SK-MEL-5 (cell line): ENCODE measurements around the gene KMT2B. TPM values are rescaled to one million over a fixed set of nuclear protein-coding genes. Genes with fewer than 3 reads are reported as not detected.
"Not testable (repeated sequence)": the region's sequence is repeated elsewhere in the genome, so short reads cannot be mapped to it uniquely, and the experiment has no call there.

Source experiments
- DNase-seq: peaks from one replicate; pipeline ENCODE4 v3.0.0-alpha.2; 2016; ENCODE audit warnings: low read depth, low spot score
- in situ Hi-C: cut with HindIII; loops from 2 replicates; pipeline ENCODE4 v1.10.0; 2016; ENCODE audit warnings: low sequenced_read_pairs, high pct_unique_total_duplicates, low pct_unique_long_range_greater_than_20kb
- total RNA-seq: library from RNA; depleted of rRNA; stranded (reverse); fragments of >200 nt; shearing (Covaris generic); gene quantifications from 2 replicates; pipeline ENCODE4 v1.2.3, GENCODE V29; 2014

Gene KMT2B
- total RNA-seq, 1 experiment from 2014 or later: 3.7 TPM

- in situ Hi-C loops: no loop called here
- DNase-seq: no peak
Measured at GRCh38 chr19:35760711-35761349, 43.0 kb downstream of the KMT2B start.

GRCh38 chr19:35764432-35765315, 46.9 kb downstream of the KMT2B start:
- DNase-seq: no peak
- in situ Hi-C loops: no loop called here

GRCh38 chr19:35766571-35767104, 48.8 kb downstream of the KMT2B start:
- DNase-seq: no peak
- in situ Hi-C loops: no loop called here

- in situ Hi-C loops: no loop called here
- no peak for DNase-seq
Measured at GRCh38 chr19:35767288-35768081, 49.7 kb downstream of the KMT2B start.

- DNase-seq: no peak
- in situ Hi-C loops: no loop called here
Measured at GRCh38 chr19:35768082-35768421, 50.2 kb downstream of the KMT2B start.

- DNase-seq, in situ Hi-C loops: not testable (repeated sequence)
Measured at GRCh38 chr19:35772362-35772761, 54.6 kb downstream of the KMT2B start.

- DNase-seq: peak; percentile 7
- in situ Hi-C loops: no loop called here
Measured at GRCh38 chr19:35773020-35773806, 55.4 kb downstream of the KMT2B start.

GRCh38 chr19:35774274-35775045, 56.7 kb downstream of the KMT2B start:
- in situ Hi-C loops: no loop called here
- DNase-seq: no peak

GRCh38 chr19:35775046-35775297, 57.2 kb downstream of the KMT2B start:
- in situ Hi-C loops: no loop called here

GRCh38 chr19:35775298-35776101, 57.7 kb downstream of the KMT2B start, which contains the start of gene ARHGAP33:
Gene ARHGAP33, plus strand, starts transcription at chr19:35775564. Its CDS starts 95 bp downstream, at chr19:35775659.
- in situ Hi-C loops: no loop called here
- peak; percentile 97 for DNase-seq

More at GRCh38 chr19:35775046-35775297, 57.2 kb downstream of the KMT2B start:
- DNase-seq: no peak

- no peak for DNase-seq
Measured at GRCh38 chr19:35776102-35776788, 58.4 kb downstream of the KMT2B start.

GRCh38 chr19:35777086-35777841, 59.5 kb downstream of the KMT2B start:
- in situ Hi-C loops: no loop called here
- DNase-seq: no peak

More at GRCh38 chr19:35776102-35776788, 58.4 kb downstream of the KMT2B start:
- in situ Hi-C loops: no loop called here

GRCh38 chr19:35777961-35778360, 60.2 kb downstream of the KMT2B start:
- in situ Hi-C loops: no loop called here
- DNase-seq: no peak

GRCh38 chr19:35779033-35779432, 61.2 kb downstream of the KMT2B start:
- DNase-seq: no peak
- in situ Hi-C loops: no loop called here

- no peak for DNase-seq
- in situ Hi-C loops: no loop called here
Measured at GRCh38 chr19:35780058-35780457, 62.3 kb downstream of the KMT2B start.
